ENCODE results near the gene PALLD. TPM values are rescaled to one million over a fixed set of nuclear protein-coding genes. Genes with fewer than 3 reads are reported as not detected.

The PALLD gene
- total RNA-seq, 2 experiments from 2014 or later: 1.5 to 3.7 TPM

- Mint-ChIP-seq H3K9me3 (ENCODE audit: low read depth) (no peaks in the 10 kb centered on the region), H3K27me3 (peaks cover 33% of the 10 kb centered on the region), H3K4me3 (no peak overlapping the region), H3K4me1 (no peaks in the 10 kb centered on the region), H3K27ac (no peak overlapping the region), H3K36me3 (no peaks in the 10 kb centered on the region)
- DNase-seq (no peak), ATAC-seq (no peak)
- CTCF ChIA-PET: no interaction called here
Observed at GRCh38 chr4:168621806-168622589, 125.1 kb downstream of the PALLD start.

- Mint-ChIP-seq H3K27ac (no peak overlapping the region), H3K27me3 (peaks cover 33% of the 10 kb centered on the region), H3K4me3 (no peak overlapping the region), H3K36me3 (no peaks in the 10 kb centered on the region), H3K4me1 (no peaks in the 10 kb centered on the region), H3K9me3 (ENCODE audit: low read depth) (no peaks in the 10 kb centered on the region)
- ATAC-seq: no peak
- CTCF ChIA-PET: no interaction called here
- DNase-seq: no peak
Observed at GRCh38 chr4:168622600-168622999, 125.7 kb downstream of the PALLD start.

GRCh38 chr4:168623011-168623410 lies 126.2 kb downstream of the PALLD start:
- no peaks in the 10 kb centered on the region for H3K36me3 Mint-ChIP-seq
- H3K4me1 Mint-ChIP-seq: no peaks in the 10 kb centered on the region
- no peak overlapping the region for H3K4me3 Mint-ChIP-seq
- H3K9me3 Mint-ChIP-seq (ENCODE audit: low read depth): no peaks in the 10 kb centered on the region
- ATAC-seq: no peak
- no peak overlapping the region for H3K27ac Mint-ChIP-seq
- CTCF ChIA-PET: no interaction called here
- H3K27me3 Mint-ChIP-seq: peaks cover 33% of the 10 kb centered on the region
- no peak for DNase-seq

- Mint-ChIP-seq H3K9me3 (ENCODE audit: low read depth) (no peaks in the 10 kb centered on the region), H3K27me3 (peaks cover 36% of the 10 kb centered on the region), H3K4me1 (no peaks in the 10 kb centered on the region), H3K36me3 (no peaks in the 10 kb centered on the region), H3K4me3 (no peak overlapping the region), H3K27ac (no peak overlapping the region)
- DNase-seq (no peak), ATAC-seq (no peak)
- CTCF ChIA-PET: no interaction called here
Observed at GRCh38 chr4:168623484-168623883, 126.6 kb downstream of the PALLD start.

GRCh38 chr4:168628251-168628650 lies 131.4 kb downstream of the PALLD start:
- Mint-ChIP-seq H3K4me1 (peaks cover 5% of the 10 kb centered on the region), H3K27me3 (peaks cover 57% of the 10 kb centered on the region), H3K36me3 (no peaks in the 10 kb centered on the region), H3K27ac (no peak overlapping the region), H3K4me3 (no peak overlapping the region), H3K9me3 (ENCODE audit: low read depth) (no peaks in the 10 kb centered on the region)
- CTCF ChIA-PET: no interaction called here
- ATAC-seq (no peak), DNase-seq (no peak)

- Mint-ChIP-seq H3K27ac (no peak overlapping the region), H3K4me1 (peaks cover 11% of the 10 kb centered on the region), H3K36me3 (no peaks in the 10 kb centered on the region), H3K9me3 (ENCODE audit: low read depth) (no peaks in the 10 kb centered on the region), H3K4me3 (no peak overlapping the region), H3K27me3 (peaks cover 63% of the 10 kb centered on the region)
- ATAC-seq: no peak
- DNase-seq: no peak
- CTCF ChIA-PET: no interaction called here
Observed at GRCh38 chr4:168629566-168629965, 132.7 kb downstream of the PALLD start.

GRCh38 chr4:168630445-168631187 lies 133.8 kb downstream of the PALLD start:
- Mint-ChIP-seq H3K4me1 (peaks cover 11% of the 10 kb centered on the region), H3K27me3 (peaks cover 73% of the 10 kb centered on the region), H3K9me3 (ENCODE audit: low read depth) (no peaks in the 10 kb centered on the region), H3K4me3 (peak overlapping the region; percentile 14), H3K27ac (no peak overlapping the region), H3K36me3 (no peaks in the 10 kb centered on the region)
- CTCF ChIA-PET: no interaction called here
- no peak for DNase-seq
- no peak for ATAC-seq

GRCh38 chr4:168631241-168632162 lies 134.7 kb downstream of the PALLD start:
- Mint-ChIP-seq H3K4me1 (peaks cover 11% of the 10 kb centered on the region), H3K4me3 (peak overlapping the region; percentile 14)
- CTCF ChIA-PET: no interaction called here

GRCh38 chr4:168632301-168632725 lies 135.5 kb downstream of the PALLD start:
- no peak overlapping the region for H3K4me3 Mint-ChIP-seq
- H3K9me3 Mint-ChIP-seq (ENCODE audit: low read depth): no peaks in the 10 kb centered on the region
- peaks cover 11% of the 10 kb centered on the region for H3K4me1 Mint-ChIP-seq
- peaks cover 86% of the 10 kb centered on the region for H3K27me3 Mint-ChIP-seq
- H3K27ac Mint-ChIP-seq: no peak overlapping the region
- no peaks in the 10 kb centered on the region for H3K36me3 Mint-ChIP-seq
- DNase-seq (no peak), ATAC-seq (no peak)
- CTCF ChIA-PET: no interaction called here

More at GRCh38 chr4:168631241-168632162, 134.7 kb downstream of the PALLD start:
- Mint-ChIP-seq H3K9me3 (ENCODE audit: low read depth) (no peaks in the 10 kb centered on the region), H3K36me3 (no peaks in the 10 kb centered on the region), H3K27me3 (peaks cover 82% of the 10 kb centered on the region), H3K27ac (no peak overlapping the region)
- DNase-seq (no peak), ATAC-seq (peak; percentile 47)

GRCh38 chr4:168633064-168633463 lies 136.2 kb downstream of the PALLD start:
- peaks cover 86% of the 10 kb centered on the region for H3K27me3 Mint-ChIP-seq
- no peak overlapping the region for H3K27ac Mint-ChIP-seq
- CTCF ChIA-PET: no interaction called here
- H3K4me3 Mint-ChIP-seq: no peak overlapping the region
- DNase-seq (no peak), ATAC-seq (no peak)
- H3K4me1 Mint-ChIP-seq: peaks cover 11% of the 10 kb centered on the region
- H3K9me3 Mint-ChIP-seq (ENCODE audit: low read depth): no peaks in the 10 kb centered on the region
- no peaks in the 10 kb centered on the region for H3K36me3 Mint-ChIP-seq

GRCh38 chr4:168633496-168633895 lies 136.6 kb downstream of the PALLD start:
- no peak overlapping the region for H3K4me3 Mint-ChIP-seq
- H3K4me1 Mint-ChIP-seq: peaks cover 11% of the 10 kb centered on the region
- ATAC-seq (no peak), DNase-seq (no peak)
- no peaks in the 10 kb centered on the region for H3K9me3 Mint-ChIP-seq (ENCODE audit: low read depth)
- H3K36me3 Mint-ChIP-seq: no peaks in the 10 kb centered on the region
- CTCF ChIA-PET: no interaction called here
- no peak overlapping the region for H3K27ac Mint-ChIP-seq
- H3K27me3 Mint-ChIP-seq: peaks cover 83% of the 10 kb centered on the region

- Mint-ChIP-seq H3K9me3 (ENCODE audit: low read depth) (no peaks in the 10 kb centered on the region), H3K27ac (no peak overlapping the region)
- CTCF ChIA-PET: no interaction called here
Observed at GRCh38 chr4:168634276-168634802, 137.5 kb downstream of the PALLD start.

GRCh38 chr4:168636040-168636439 lies 139.2 kb downstream of the PALLD start:
- Mint-ChIP-seq H3K27ac (no peak overlapping the region), H3K4me3 (no peak overlapping the region), H3K9me3 (ENCODE audit: low read depth) (no peaks in the 10 kb centered on the region), H3K27me3 (peaks cover 62% of the 10 kb centered on the region), H3K36me3 (no peaks in the 10 kb centered on the region), H3K4me1 (peaks cover 8% of the 10 kb centered on the region)
- no peak for ATAC-seq
- no peak for DNase-seq
- CTCF ChIA-PET: no interaction called here

More at GRCh38 chr4:168634276-168634802, 137.5 kb downstream of the PALLD start:
- Mint-ChIP-seq H3K27me3 (peaks cover 78% of the 10 kb centered on the region), H3K36me3 (no peaks in the 10 kb centered on the region), H3K4me3 (no peak overlapping the region), H3K4me1 (peaks cover 11% of the 10 kb centered on the region)
- DNase-seq (peak; percentile 52), ATAC-seq (peak; percentile 45)

Measured in activated CD8-positive, alpha-beta memory T cell treated with anti-CD3 and anti-CD28 coated beads, Interleukin-2, amount 10 ng/mL, durations not matched to agents 7 days and 5 days (primary cell).